GM19240 (cell line): Measurements from ENCODE around the gene ZFP36.

Source experiments
- DNase-seq: peaks from one replicate; pipeline ENCODE4 v3.0.0; 2011; ENCODE audit warnings: low spot score; ENCODE audit not compliant: insufficient read length

ZFP36 gene

DNA sequence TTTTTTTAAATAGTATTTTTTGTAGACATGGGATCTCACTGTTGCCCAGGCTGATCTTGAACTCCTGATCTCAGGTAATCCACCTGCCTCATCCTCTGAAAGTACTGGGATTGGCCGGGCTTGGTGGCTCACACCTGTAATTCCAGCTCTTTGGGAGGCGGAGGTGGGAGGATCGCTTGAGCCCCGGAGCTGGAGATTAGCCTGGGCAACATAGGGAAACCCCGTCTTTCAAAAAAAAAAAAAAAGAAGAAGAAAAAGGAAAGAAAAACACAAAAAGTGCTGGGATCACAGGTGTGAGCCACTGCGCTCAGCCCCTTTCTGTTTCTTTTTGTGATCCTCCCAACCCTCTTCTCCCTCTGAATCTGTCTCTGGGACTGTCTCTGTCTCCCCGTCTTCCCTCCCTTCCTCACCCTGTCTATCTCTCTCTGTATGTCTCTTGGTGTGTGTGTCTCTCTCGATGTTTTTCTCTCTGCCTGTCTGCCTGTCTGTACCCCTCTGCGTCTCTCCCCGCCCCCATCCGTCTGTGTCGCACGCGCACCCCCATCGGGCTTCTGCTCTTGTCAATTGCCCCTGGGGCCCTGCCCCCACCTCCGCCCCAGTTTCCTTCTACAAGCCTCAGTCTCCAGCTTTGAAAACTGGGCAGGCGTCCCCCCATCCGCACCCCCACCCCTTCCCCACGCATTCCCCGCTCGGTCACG, 540 bp upstream of the ZFP36 start:
- no peak for DNase-seq

DNA sequence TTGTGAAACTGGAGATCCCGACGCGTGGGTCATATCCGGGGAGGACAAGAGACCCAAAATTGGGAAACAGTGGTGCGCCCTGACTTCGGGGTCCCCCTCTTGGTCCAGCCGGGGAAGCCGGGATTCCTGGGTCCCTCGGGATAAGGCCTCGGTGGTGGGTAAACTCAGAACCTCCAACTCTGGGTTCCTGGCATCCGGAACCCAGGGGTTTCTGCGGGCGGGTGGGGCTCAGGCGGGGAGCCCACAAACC, 688 bp downstream of the ZFP36 start:
- DNase-seq, result no peak

- DNase-seq, result no peak
Measured at GRCh38 chr19:39407660-39408391, 1.2 kb downstream of the ZFP36 start.

- no peak for DNase-seq
Measured at GRCh38 chr19:39408392-39409207, 2.0 kb downstream of the ZFP36 start.

- DNase-seq, result no peak
Measured at GRCh38 chr19:39409208-39410016, 2.8 kb downstream of the ZFP36 start.

DNA sequence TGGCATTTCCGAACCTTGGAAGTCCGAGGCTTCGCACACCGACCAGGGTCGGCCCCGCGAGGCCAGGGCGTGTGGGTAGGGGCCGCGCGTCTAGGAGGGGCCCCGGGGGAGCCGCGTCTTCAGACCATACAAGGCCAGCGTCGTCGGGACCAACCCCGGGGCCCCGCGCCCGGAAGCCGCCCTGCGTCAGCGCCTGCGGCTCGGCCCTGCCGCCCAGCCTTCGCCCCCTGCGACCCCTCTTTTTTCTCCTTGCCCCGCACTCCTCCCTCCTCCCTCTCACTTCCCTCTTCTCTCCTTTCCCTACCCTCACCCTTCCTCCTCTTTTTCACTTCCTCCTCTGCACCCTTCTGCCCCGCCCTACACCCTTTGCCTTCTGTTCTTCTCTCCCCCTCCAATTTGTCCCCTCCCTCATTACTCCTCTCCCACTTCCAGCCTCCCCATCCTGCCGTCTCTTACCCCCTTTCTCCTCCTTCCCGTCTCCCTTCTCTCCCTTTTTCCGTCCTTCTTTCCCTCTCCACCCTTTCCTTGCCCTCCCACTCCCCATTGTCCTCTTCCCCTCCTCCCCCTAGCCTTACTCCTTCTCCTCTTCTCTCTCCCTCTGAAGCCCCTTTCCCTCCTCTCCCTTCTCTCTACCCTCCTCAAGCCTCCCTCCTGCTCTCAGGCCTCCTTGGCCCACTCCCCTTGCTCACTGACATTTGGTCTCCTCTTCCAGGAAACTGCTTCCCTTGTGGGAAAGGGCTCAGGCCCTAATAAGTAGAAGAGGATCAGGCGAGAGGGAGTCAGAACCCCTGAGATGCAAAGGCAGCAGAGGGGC, 3.6 kb downstream of the ZFP36 start:
- no peak for DNase-seq

DNA sequence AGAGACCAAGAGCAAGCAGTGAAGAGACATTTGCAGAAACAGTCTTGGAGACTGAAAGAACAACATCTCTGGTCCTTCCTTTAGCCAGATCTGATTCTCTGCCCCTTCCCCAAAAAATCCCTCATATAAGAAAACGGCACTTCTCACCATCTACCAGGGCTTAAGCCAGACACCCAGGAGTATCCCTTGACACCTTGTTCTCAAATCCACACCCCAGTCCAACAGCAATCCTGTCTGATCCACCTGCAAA, 4.1 kb downstream of the ZFP36 start:
- DNase-seq, result no peak

GRCh38 chr19:39411081-39411831, 4.6 kb downstream of the ZFP36 start:
- DNase-seq, result no peak

GRCh38 chr19:39411832-39412099, 5.1 kb downstream of the ZFP36 start:
- peak; percentile 60 for DNase-seq

DNA sequence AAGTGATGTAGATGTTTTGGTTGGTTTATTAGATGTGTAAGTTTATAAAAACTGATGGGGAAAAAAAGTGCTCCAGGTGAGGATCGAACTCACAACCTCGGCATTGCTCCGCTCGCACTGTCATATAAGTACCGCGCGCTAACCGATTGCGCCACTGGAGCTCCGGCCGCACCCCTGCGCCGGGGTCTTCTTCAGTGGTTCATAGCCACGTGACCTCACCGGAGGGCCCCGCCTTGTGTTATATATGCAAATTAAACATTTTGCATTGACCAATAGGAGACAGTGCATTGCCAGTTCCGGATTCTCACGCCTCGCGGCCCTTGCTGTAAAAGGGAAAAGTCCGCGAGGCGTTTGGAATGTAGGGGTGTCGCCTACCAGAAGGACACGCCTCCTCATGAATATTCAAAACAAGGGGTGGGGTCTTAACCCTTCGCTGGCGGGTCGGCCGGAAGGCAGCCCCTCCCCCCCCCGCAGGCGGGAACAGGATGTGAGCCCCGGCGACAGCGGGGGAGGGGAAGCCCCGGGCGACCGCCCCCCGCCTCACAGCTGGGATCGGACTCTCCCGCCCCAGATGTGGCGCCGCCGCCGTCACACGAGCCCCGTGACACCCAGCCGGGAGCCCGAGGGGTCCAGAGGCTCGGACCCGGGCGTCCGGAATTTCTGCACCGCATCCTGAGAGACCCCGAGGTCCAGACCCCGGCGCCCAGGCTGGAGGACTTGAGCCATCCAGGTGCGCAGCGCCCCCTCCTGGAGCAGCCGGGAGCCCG, 5.6 kb downstream of the ZFP36 start, which contains the start of gene PLEKHG2:
PLEKHG2 (plus strand) TSS at position 570 of the 767 bp plus-strand sequence. CDS start 1,418 bp downstream, outside the sequence.
- DNase-seq, result peak; percentile 94

DNA sequence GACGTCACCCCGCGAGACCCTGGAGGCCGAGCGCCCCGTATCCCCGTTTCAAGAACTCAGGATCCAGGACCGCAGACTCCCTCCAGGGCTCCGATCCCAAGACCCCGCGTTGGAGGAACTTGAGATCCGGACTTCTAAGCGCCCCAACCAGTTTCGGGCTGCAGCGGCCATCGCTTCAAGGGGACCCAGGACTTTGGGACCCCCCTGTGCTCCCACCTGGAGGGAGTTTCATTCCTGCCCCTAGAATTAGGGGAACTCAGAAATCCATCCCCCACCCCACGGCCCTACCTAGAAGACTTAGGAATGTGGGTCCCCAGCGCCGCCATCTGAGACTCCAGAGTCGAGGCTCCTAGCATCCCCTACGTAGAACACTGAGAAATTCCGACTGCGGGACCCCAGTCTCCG, 6.2 kb downstream of the ZFP36 start:
- no peak for DNase-seq

GRCh38 chr19:39413272-39413910, 6.7 kb downstream of the ZFP36 start:
- DNase-seq, result no peak

DNA sequence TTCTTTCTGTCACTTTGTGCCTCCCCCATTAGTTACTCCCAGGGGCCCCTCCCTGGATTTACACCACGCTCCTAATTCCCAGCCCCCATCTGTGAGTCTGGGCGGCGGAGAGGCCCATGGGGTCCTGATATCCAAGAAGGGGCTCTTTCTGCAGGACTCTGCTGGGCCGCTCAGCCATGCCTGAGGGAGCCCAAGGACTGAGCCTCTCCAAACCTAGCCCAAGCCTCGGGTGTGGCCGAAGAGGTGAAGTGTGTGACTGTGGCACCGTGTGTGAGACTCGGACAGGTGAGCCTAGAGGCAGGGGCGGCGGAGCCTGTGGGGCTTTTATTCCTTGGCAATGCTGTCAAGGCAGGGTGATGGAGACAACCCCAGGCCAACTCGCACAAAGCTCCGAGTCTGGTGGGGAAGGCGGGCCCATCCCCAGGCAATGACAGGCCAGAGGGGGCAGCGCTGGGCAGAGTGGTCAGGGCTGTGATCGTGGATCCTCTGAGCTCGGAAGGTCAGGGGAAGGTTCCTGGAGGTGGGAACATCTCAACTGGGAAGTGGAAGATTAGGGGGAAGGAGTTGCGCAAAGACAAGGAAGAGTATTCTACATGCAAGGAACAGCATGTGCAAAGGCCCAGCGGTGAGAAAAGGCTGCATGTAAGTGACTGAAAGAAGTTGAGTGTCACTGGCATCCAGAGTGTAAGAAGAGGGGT, 7.4 kb downstream of the ZFP36 start:
- no peak for DNase-seq

- DNase-seq, result no peak
Measured at GRCh38 chr19:39415111-39416046, 8.7 kb downstream of the ZFP36 start.

DNA sequence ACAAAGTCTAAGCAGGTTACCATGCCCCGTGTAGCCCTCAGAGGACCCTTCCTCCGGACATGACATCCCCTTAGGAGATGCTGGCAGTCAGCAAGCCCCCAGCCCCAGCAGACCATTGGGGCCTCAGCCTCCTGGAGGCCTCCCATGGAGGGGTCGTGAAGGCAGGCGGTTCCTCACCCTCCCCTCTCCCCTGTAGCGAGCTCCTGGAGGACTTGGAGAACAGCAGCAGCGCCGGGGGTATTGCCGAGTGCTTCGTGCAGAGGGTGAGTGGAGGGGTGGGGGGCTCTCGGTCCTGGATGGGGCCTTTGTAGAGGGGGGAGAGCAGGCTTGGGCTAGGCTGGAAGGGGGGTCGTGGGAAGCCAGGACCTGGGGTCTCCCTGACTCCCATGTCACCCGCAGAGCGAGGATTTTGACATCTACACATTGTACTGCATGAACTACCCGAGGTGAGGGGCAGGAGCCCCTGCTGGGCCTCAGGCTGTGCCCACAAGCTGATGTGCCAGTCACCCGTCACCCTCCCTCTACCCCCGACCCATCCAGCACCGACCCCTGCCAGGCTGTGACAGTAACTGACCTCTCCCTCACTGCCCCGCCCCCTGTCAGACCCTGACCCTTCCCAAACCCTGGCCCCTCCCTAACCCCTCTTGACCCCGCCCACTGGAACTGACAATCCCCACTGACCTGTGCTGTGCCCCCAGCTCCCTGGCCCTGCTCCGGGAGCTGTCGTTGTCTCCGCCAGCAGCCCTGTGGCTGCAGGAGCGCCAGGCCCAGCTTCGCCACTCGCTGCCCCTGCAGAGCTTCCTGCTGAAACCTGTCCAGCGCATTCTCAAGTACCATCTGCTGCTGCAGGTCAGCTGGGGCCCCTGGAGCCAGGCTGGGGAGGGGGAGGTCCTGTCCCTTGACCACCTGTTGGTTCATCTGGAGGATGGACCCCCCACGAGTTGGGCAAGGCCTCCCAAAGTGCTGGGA, 9.8 kb downstream of the ZFP36 start:
- no peak for DNase-seq

DNA sequence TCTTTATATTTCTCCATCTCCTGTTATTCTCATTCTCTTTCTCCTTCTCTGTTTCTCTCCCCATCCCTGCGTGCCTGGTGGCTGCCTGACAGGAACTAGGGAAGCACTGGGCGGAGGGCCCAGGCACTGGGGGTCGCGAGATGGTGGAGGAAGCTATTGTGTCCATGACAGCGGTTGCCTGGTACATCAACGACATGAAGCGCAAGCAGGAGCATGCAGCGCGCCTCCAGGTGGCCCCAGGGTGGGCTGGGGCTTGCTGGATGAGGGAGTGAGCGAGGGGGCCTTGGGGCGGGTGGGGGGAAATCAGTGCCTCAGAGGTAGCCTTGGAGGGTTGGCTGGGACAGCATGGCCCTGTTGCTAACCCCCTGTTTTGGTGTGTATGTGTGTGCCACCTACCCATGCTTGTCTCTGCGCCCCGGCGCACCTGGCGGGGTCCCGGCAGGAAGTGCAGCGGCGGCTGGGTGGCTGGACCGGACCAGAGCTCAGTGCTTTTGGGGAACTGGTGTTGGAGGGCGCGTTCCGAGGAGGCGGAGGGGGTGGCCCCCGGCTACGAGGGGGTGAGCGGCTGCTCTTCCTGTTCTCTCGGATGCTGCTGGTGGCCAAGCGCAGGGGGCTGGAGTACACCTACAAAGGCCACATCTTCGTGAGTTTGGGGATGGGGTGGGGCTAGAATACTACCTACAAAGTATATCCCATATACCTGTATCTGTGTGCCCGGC, 11.0 kb downstream of the ZFP36 start:
- DNase-seq, result no peak
